GM18520 (cell line): Measurements from ENCODE around the gene SAMD4B.
"Not testable (repeated sequence)": the region's sequence is repeated elsewhere in the genome, so short reads cannot be mapped to it uniquely, and the experiment has no call there.

Experiments used
- ATAC-seq: cut with Tn5 transposase; IDR thresholded peaks from one replicate; pipeline ENCODE4 v1.9.1; 2021; ENCODE audit not compliant: unreplicated experiment

Gene SAMD4B

GRCh38 chr19:39333507-39333906 lies 8.7 kb upstream of the SAMD4B start:
- no peak for ATAC-seq

- no peak for ATAC-seq
Observed at GRCh38 chr19:39334444-39334976, 7.7 kb upstream of the SAMD4B start.

- ATAC-seq, result no peak
Observed at GRCh38 chr19:39335168-39335548, 7.1 kb upstream of the SAMD4B start.

GRCh38 chr19:39336483-39336882 lies 5.7 kb upstream of the SAMD4B start:
- no peak for ATAC-seq

DNA sequence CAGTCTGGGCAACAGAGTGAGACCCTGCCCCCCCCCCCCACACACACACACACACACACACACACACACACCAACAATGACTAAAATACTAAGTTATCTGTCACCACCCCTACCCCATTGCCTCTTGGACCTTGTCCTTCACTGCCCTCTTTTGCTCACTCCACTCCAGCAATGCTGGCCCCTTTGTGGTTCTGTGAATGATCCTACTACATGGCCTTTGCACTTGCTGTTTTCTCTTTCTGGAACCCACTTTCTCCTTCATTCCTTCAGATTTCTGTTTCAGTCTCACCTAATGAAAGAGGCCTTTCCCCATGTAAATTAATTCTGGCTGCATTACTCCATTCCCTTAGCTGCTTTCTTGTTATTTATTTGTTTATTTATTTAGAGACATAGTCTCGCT lies 2.5 kb upstream of the SAMD4B start:
- ATAC-seq, result no peak

DNA sequence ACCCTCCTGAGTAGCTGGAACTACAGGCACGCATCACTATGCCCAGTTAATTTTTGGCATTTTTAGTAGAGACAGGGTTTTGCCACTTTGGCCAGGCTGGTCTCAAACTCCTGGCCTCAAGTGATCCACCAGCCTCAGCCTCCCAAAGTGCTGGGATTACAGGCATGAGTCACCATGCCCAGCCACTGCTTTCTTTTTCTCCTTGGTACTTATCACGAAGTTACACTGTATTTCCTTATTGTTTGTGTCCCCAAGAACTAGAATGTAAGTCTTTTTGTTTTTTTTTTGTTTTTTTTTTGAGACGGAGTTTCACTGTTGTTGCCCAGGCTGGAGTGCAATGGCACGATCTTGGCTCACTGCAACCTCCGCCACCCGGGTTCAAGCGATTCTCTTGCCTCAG lies 2.1 kb upstream of the SAMD4B start:
- not testable (repeated sequence) for ATAC-seq

- no peak for ATAC-seq
Observed at GRCh38 chr19:39341129-39341718, 997 bp upstream of the SAMD4B start.

- ATAC-seq, result no peak
Observed at GRCh38 chr19:39342647-39343305, 555 bp downstream of the SAMD4B start.

GRCh38 chr19:39345956-39346355 lies 3.7 kb downstream of the SAMD4B start:
- no peak for ATAC-seq

- ATAC-seq, result no peak
Observed at GRCh38 chr19:39347332-39348164, 5.3 kb downstream of the SAMD4B start.

DNA sequence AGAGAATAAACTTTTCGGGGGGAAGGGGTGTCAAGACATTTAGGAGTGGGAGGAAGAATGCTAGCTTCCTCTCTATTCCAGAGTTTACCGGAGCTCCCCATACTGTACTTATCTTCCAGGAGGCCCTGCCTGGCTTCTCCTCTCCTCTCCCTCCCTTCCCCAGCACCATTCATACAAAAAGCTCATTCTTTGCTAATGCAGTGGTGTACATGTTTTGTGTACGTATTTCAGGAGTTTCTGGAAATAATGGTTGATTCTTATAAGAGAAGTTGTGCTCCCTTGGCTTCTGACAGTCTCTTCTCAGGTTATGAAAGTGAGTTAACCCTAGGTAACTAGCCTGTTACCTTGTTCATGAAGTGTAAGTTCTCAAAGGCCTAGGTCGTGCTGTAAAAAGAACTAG lies 7.1 kb downstream of the SAMD4B start:
- ATAC-seq, result no peak

DNA sequence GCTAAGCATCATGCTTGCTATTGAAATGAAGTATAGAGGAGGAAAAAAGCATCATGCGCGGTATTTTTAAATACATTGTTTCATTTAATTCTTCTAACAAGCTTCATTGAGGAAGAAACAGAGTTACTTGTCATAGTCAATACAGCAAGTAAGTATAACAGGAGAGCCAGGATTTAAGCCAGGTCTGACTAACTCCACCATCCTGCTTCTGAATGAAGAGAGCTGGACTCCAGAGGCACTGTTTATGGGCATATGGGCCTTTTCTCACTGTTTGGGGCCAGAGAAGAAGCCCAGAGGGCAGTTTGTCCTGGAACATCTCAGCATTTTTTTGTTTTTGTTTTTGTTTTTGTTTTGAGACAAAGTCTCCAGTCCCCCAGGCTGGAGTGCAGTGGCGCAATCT lies 7.9 kb downstream of the SAMD4B start:
- ATAC-seq, result no peak

DNA sequence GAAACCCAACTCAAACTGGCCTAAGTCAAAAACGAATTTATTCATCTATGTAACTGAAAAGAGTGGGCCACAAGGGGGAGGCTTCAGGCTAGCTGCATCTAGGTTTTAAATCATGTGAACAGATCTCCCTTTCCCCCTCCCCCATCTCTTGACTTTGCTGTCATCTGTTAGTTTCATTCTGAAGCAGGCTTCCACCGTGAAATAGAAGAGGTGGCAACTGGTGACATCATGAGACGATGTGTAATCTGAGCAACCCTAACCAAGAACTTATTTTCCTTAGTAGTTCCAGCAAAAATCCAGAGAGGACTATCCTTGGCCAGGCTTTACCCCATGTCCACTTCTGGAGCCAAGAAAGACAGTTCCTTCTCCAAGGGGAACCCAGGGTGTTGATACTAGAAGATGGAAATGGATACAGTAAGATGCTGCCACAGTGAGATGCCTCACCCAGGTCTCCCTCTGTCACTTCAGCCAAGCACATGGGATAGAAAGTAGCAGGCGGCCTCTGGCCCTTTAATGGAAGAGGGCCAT lies 9.4 kb downstream of the SAMD4B start:
- ATAC-seq, result no peak

DNA sequence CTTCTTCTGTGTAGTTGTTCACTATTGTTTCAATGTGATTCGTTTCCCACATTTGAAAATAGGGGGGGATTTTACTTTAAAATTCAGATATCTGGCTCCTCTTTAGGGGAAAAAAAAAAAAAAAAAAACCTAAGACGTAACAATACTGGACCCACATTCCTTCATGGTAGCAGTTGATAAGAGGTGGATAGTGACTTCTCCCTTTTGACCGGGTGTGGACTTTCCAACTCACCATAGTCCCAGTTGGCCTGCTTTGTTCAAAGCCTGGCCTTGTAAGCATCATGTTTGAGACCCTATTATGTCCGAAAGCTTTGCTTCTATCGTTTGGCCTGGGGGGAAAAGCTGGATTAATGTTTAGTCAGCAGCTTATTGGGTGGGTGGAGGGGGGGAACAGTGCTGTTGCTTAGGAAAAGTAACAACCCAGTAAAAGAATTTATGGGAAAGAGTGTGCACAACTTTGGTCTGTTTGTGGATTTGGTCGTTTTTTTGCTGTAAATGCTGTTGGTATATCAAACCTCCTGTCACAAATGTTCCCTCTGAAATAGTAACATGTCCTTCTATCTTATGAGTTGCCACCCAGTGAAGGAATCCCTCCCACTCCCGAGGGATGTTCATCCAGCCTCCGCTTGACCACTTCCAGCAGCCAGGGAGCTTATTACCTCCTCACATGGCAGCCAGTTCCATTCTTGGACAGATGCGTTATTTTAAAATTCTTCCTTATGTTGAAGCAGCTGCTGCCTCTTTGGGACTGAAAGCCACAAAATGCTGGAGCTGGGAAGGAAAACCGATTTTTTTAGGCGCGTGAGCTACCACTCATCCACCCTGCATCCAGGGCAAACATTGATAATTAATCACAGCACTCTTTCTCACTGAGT lies 10.4 kb downstream of the SAMD4B start:
- no peak for ATAC-seq

GRCh38 chr19:39355253-39355652 lies 13.0 kb downstream of the SAMD4B start:
- no peak for ATAC-seq

GRCh38 chr19:39356073-39356472 lies 13.9 kb downstream of the SAMD4B start:
- ATAC-seq, result no peak

GRCh38 chr19:39356647-39357046 lies 14.4 kb downstream of the SAMD4B start:
- no peak for ATAC-seq

DNA sequence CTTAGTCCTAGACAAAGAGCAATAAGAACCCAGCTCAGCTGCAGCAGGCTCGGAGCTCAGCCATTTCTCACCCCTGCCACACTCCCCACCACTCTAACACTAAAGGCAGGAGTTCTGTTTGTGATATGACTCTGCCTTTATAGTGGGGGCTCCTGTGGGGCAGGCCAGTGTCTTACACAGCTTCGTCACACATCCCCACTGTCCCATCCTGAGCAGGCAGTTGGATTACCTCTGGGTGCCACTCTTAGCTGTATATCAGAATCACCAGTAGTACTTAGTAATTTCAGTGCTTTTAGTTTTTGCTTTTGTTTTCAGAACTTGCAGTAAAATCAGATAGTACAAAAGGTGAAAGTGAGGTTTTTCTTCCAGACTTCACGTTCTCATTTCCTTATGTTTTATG lies 16.8 kb downstream of the SAMD4B start:
- ATAC-seq, result no peak

- no peak for ATAC-seq
Observed at GRCh38 chr19:39360599-39360998, 18.4 kb downstream of the SAMD4B start.
